Measurements from ENCODE around the gene LDAH. TPM values are rescaled to one million over a fixed set of nuclear protein-coding genes. Genes with fewer than 3 reads are reported as not detected.

The LDAH gene
- total RNA-seq, 1 experiment from 2014 or later = 30.7 TPM

Other genes with a start within 250 kb of the LDAH start
- gene HS1BP3, start 172.0 kb downstream of the LDAH start, total RNA-seq (2014; rRNA removed; shearing (Covaris generic)) = 47.6 and 53.7 TPM in 2 replicates
- gene GDF7, start 156.0 kb downstream of the LDAH start, total RNA-seq (2014; rRNA removed; shearing (Covaris generic)) = 0.37 and 1.2 TPM in 2 replicates
- 0.06 TPM in 1 of 2 replicates, not detected in the other for gene APOB, start 221.0 kb upstream of the LDAH start, total RNA-seq (2014; rRNA removed; shearing (Covaris generic))

Measured in G401 (cell line).